Hematopoietic multipotent progenitor cell treated with erythropoietin and hydrocortisone succinate and interleukin-3 and kit ligand, for 8 days (in vitro differentiated cells): ENCODE measurements around the gene ZCCHC13.
A peak's percentile ranks its signal among the peaks of the same experiment; 100 is the strongest.
"Not testable (repeated sequence)": the region's sequence is repeated elsewhere in the genome, so short reads cannot be mapped to it uniquely, and the experiment has no call there.

Experiments used
- DNase-seq: peaks from one replicate; pipeline ENCODE4 v3.0.0-alpha.2; 2015

Gene ZCCHC13

GRCh38 chrX:74304016-74304415, at the start of gene ZCCHC13:
Gene ZCCHC13, plus strand, starts transcription at chrX:74304180. Its CDS starts 87 bp downstream, at chrX:74304267.
- no peak for DNase-seq

GRCh38 chrX:74258111-74258510, 45.9 kb upstream of the ZCCHC13 start:
- not testable (repeated sequence) for DNase-seq

- no peak for DNase-seq
Measured at GRCh38 chrX:74259885-74260491, 44.0 kb upstream of the ZCCHC13 start.

GRCh38 chrX:74262452-74263209, 41.3 kb upstream of the ZCCHC13 start:
- no peak for DNase-seq

GRCh38 chrX:74270393-74270792, 33.6 kb upstream of the ZCCHC13 start:
- no peak for DNase-seq

GRCh38 chrX:74272230-74272629, 31.8 kb upstream of the ZCCHC13 start:
- no peak for DNase-seq

- no peak for DNase-seq
Measured at GRCh38 chrX:74274516-74274915, 29.5 kb upstream of the ZCCHC13 start.

GRCh38 chrX:74277320-74277719, 26.7 kb upstream of the ZCCHC13 start:
- DNase-seq: no peak

- peak; percentile 57 for DNase-seq
Measured at GRCh38 chrX:74277846-74278245, 26.1 kb upstream of the ZCCHC13 start.

- DNase-seq: no peak
Measured at GRCh38 chrX:74280759-74281158, 23.2 kb upstream of the ZCCHC13 start.

GRCh38 chrX:74284391-74284952, 19.5 kb upstream of the ZCCHC13 start:
- DNase-seq: no peak

GRCh38 chrX:74286950-74287740, 16.8 kb upstream of the ZCCHC13 start:
- no peak for DNase-seq

- no peak for DNase-seq
Measured at GRCh38 chrX:74291577-74291963, 12.4 kb upstream of the ZCCHC13 start.

GRCh38 chrX:74291964-74292807, 11.8 kb upstream of the ZCCHC13 start:
- peak; percentile 92 for DNase-seq

GRCh38 chrX:74292808-74293123, 11.2 kb upstream of the ZCCHC13 start:
- no peak for DNase-seq

- peak; percentile 77 for DNase-seq
Measured at GRCh38 chrX:74293343-74293946, 10.5 kb upstream of the ZCCHC13 start.

- no peak for DNase-seq
Measured at GRCh38 chrX:74295101-74295500, 8.9 kb upstream of the ZCCHC13 start.

- no peak for DNase-seq
Measured at GRCh38 chrX:74297766-74298165, 6.2 kb upstream of the ZCCHC13 start.

GRCh38 chrX:74300869-74301268, 3.1 kb upstream of the ZCCHC13 start:
- DNase-seq: no peak

GRCh38 chrX:74318672-74319071, 14.7 kb downstream of the ZCCHC13 start:
- DNase-seq: no peak

GRCh38 chrX:74319321-74319720, 15.3 kb downstream of the ZCCHC13 start:
- DNase-seq: not testable (repeated sequence)

- no peak for DNase-seq
Measured at GRCh38 chrX:74321191-74321590, 17.2 kb downstream of the ZCCHC13 start.
